ENCODE measurements around the gene MPPED2. TPM values are rescaled to one million over a fixed set of nuclear protein-coding genes. Genes with fewer than 3 reads are reported as not detected.

The MPPED2 gene
- total RNA-seq, 1 donor from 2014 or later: 5.3 TPM

DNA sequence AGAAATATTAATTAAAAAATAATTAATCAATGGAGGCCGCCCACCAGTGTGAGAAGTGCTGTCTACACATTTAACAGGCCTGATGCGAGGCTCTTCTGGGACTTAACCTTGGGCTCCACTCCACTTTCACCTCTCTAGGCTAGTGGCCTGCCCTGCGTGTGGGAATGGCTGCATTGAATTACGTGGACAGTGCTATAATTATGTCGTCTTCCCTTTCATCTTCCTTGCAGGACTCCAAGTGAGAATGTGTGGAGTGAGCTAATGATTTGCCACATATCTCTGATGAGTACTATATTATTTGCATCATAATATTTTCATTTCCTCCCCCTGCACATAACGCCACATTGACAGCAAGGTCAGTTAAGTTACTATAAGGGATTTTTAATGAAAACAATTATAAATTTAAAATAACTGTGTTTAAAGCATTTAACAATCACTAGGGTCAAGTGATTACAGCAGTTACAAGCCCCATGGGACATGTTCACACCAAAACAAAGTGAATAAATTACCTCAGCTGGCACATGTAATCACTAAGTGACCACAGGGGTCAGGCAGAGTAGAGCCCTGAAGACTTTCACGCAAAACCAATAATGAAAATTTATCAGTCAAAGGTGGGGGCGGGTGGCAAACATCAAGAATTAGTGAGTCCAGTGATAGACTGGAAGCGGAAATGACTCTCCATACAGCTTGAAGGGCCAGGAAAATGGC is 63.5 kb downstream of the MPPED2 start:
- H3K27ac ChIP-seq: no peak overlapping the region
- DNase-seq (ENCODE audit: low spot score in 2 of 2): no peak
- H3K4me1 ChIP-seq: no peaks in the 10 kb centered on the region
- H3K36me3 ChIP-seq: no peaks in the 10 kb centered on the region
- H3K4me3 ChIP-seq: no peak overlapping the region
- no peaks in the 10 kb centered on the region for H3K9me3 ChIP-seq
- intact Hi-C loops (cut with DNase I): no loop called here
- TF ChIP-seq, protein P1, sequence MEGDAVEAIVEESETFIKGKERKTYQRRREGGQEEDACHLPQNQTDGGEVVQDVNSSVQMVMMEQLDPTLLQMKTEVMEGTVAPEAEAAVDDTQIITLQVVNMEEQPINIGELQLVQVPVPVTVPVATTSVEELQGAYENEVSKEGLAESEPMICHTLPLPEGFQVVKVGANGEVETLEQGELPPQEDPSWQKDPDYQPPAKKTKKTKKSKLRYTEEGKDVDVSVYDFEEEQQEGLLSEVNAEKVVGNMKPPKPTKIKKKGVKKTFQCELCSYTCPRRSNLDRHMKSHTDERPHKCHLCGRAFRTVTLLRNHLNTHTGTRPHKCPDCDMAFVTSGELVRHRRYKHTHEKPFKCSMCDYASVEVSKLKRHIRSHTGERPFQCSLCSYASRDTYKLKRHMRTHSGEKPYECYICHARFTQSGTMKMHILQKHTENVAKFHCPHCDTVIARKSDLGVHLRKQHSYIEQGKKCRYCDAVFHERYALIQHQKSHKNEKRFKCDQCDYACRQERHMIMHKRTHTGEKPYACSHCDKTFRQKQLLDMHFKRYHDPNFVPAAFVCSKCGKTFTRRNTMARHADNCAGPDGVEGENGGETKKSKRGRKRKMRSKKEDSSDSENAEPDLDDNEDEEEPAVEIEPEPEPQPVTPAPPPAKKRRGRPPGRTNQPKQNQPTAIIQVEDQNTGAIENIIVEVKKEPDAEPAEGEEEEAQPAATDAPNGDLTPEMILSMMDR (IDR thresholded peaks at IDR 0.05): no peak
- no peaks in the 10 kb centered on the region for H3K27me3 ChIP-seq

DNA sequence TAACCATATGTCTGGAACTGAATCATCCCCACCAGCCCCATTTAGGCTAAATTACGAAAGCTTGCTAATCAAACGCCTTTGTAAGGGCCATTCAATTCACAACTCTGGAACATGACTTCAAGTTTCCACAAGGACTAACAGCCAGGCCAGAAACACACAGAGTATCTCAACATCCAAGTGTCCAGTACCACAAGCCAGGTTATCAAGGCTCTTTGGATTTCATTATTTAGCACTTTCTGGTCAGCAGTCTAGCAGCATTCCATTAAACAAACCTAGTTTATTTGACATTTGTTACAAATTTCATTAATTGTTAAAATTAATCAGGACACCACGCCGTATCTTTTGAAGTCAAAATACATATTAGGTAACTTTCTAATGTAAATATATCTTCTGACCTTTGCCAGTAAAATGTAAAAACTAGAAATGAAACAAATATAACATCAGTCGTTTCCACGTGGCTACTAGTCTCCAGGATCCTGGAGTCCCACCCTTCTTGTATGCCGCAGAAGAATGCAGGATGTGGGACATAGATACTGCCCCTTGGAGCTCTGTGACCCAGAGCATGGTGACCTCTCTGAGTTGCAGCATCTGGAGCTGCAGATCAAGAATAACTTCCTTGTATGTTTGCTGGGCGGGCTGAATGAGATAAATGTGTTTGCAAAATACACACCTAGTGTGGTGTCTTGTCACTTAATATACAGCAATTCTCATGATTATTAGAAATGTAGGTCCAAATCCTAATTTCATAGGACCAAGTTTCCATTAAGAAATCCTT is 64.7 kb downstream of the MPPED2 start:
- Histone ChIP-seq H3K4me3 (no peak overlapping the region), H3K4me1 (peaks cover 0 to 2% of the 10 kb centered on the region in 2 donors), H3K9me3 (no peaks in the 10 kb centered on the region), H3K27me3 (no peaks in the 10 kb centered on the region), H3K36me3 (no peaks in the 10 kb centered on the region), H3K27ac (no peak overlapping the region)
- DNase-seq (ENCODE audit: low spot score in 2 of 2): no peak
- intact Hi-C loops (cut with DNase I): no loop called here
- TF ChIP-seq, protein P1 (IDR thresholded peaks at IDR 0.05): no peak

DNA sequence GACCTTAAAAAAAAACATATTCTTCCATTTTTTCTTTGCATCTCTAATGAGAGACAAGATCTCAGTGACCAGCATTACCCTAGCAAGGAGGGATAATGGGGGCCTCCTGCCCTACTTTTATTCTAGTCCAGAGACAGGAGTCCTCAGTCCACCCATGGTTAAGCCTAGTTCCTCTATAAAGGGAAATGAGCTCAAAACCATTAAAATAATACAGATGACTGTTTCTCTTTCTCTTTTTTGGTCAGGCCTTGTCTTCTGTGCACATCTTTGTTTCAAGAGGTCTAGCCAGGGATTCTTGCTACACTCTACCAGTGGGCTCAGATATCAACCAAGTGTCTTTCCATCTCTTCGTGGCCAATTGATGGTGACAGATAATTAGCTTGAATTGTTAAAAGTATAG is 73.1 kb downstream of the MPPED2 start:
- peaks cover 0 to 4% of the 10 kb centered on the region in 2 donors for H3K4me1 ChIP-seq
- intact Hi-C loops (cut with DNase I): no loop called here

DNA sequence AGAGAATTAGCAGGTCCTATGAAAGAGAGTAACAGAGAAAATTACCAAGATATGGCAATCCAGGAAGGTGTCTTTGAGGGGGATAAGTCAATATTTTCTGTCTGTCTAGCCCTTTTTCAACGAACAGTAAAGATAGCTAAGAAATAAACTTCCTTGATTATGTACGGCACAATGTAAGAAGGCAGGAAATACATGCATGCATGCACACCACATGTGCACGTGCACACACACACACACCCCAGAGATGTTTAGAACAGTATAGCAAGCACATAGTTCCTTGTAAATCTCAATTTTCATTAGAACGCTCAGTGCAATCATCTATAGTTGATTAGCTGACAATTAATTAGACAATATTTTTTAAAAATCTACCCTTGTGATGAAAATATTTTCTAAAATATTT is 74.7 kb downstream of the MPPED2 start:
- Histone ChIP-seq H3K27ac (no peak overlapping the region), H3K4me3 (no peak overlapping the region), H3K9me3 (no peaks in the 10 kb centered on the region), H3K27me3 (no peaks in the 10 kb centered on the region), H3K36me3 (no peaks in the 10 kb centered on the region), H3K4me1 (peaks cover 0 to 2% of the 10 kb centered on the region in 2 donors)
- intact Hi-C loops (cut with DNase I): no loop called here
- TF ChIP-seq, protein P1 (IDR thresholded peaks at IDR 0.05): no peak
- no peak for DNase-seq (ENCODE audit: low spot score in 2 of 2)

More for the DNA sequence above, 73.1 kb downstream of the MPPED2 start:
- Histone ChIP-seq H3K27me3 (no peaks in the 10 kb centered on the region), H3K9me3 (no peaks in the 10 kb centered on the region), H3K36me3 (no peaks in the 10 kb centered on the region), H3K27ac (no peak overlapping the region), H3K4me3 (no peak overlapping the region)
- TF ChIP-seq, protein P1 (IDR thresholded peaks at IDR 0.05): no peak
- no peak for DNase-seq (ENCODE audit: low spot score in 2 of 2)

DNA sequence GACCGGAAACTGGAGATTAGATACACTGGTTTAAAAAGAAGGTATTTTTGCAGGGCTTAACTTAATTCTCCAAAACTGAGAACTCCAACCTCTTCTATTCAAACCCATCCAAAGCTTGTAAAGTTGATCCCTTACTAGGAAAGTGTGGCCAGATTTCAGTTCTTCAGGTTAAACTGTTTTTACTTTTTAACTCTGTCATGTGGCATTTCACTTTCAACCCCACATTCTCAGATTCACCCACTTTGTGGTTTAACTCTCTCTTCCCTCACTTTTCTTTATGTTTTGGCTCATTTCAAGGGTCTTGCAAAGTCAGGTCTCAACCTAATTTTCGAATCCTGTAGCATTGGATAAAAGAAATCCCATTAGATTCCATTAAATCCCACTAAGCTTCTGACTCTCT is 75.4 kb downstream of the MPPED2 start:
- intact Hi-C loops (cut with DNase I): no loop called here
- Histone ChIP-seq H3K27me3 (no peaks in the 10 kb centered on the region), H3K36me3 (no peaks in the 10 kb centered on the region), H3K27ac (no peak overlapping the region), H3K9me3 (no peaks in the 10 kb centered on the region), H3K4me1 (no peaks in the 10 kb centered on the region), H3K4me3 (no peak overlapping the region)
- TF ChIP-seq, protein P1 (IDR thresholded peaks at IDR 0.05): no peak
- no peak for DNase-seq (ENCODE audit: low spot score in 2 of 2)

Measured in ascending aorta (tissue), 2 donors.